Lower leg skin (tissue), 4 donors: Measurements from ENCODE around the gene CSMD2. TPM values are rescaled to one million over a fixed set of nuclear protein-coding genes. Genes with fewer than 3 reads are reported as not detected.

Experiments
- DNase-seq, 2 donors: peaks; one replicate each; pipeline ENCODE4 v3.0.0-alpha.2; 2019; ENCODE audit warnings: low spot score in 2 of 2
- H3K4me3 ChIP-seq: fragments of 200-600 bp; sonication (generic); 2 replicates; pipeline ENCODE4 v1.5.1; 2017; ENCODE audit warnings: mild to moderate bottlenecking, low read depth; ENCODE audit not compliant: poor library complexity, severe bottlenecking
- POLR2A ChIP-seq, 2 donors: fragments of 450-650 bp; IDR thresholded peaks; one replicate each; pipeline ENCODE4 v1.6.1; 2016 to 2017; ENCODE audit warnings: antibody characterized with exemption in 2 of 2, mild to moderate bottlenecking in 1 of 2, moderate library complexity in 1 of 2
- WGBS, 2 donors: methylation state at CpG; one replicate each; pipeline ENCODE4 v1.1.5; 2018; 5-methylcytosine and 5-hydroxymethylcytosine counted together
- intact Hi-C: fragments of 100-400 bp; cut with DNase I; formaldehyde crosslinking; loops from one replicate; pipeline ENCODE4 v1.15.0; 2023; ENCODE audit warnings: low total_unique reads
- total RNA-seq, 4 donors: library from RNA; depleted of rRNA; stranded (reverse); fragments of >200 nt; gene quantifications; one replicate each; pipeline ENCODE4 v1.1.0, GENCODE V29; 2016
- TF ChIP-seq, protein P1 (sequence below), 3 donors: fragments of 450-650 bp; IDR thresholded peaks; one replicate each; pipeline ENCODE4 v1.5.1; 2016; ENCODE audit warnings: antibody characterized with exemption in 3 of 3, mild to moderate bottlenecking in 3 of 3, moderate library complexity in 2 of 3

Gene CSMD2
- total RNA-seq, 4 donors from 2014 or later: 0.11 to 1.0 TPM; not detected in 2

DNA sequence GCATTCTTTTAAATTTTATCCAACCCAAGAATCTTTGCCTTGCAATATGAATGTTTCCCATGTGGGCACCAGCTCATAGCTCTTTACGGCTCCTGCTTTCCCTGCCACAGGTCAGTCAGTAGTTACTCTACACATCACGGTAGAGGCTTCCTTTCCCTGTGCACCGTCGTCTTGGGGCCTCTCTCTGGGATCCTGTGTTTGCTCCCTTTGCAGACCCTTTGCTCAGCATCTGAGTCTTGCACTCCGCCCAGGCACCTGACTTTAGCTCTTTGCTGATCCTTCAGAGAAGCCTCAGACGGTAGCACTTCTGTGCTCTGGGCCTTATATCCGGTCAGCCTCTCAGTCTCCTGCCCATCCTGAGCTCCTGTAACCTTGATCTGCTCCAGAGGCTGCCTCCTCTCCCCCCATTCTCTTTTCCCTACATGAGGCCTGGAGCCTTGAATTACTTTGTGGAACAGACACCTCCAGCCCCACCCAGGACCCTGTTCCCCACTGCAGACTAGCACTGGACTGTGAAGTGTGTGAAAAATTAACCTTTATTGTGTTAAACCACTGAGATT lies 484.7 kb downstream of the CSMD2 start:
- 89 to 92% methylated on average over 7 of the region's 7 CpGs for WGBS, 2 donors
- H3K4me3 ChIP-seq: no peak overlapping the region
- no peak for DNase-seq
- TF ChIP-seq POLR2A (IDR thresholded peaks at IDR 0.05): no peak
- TF ChIP-seq, protein P1, sequence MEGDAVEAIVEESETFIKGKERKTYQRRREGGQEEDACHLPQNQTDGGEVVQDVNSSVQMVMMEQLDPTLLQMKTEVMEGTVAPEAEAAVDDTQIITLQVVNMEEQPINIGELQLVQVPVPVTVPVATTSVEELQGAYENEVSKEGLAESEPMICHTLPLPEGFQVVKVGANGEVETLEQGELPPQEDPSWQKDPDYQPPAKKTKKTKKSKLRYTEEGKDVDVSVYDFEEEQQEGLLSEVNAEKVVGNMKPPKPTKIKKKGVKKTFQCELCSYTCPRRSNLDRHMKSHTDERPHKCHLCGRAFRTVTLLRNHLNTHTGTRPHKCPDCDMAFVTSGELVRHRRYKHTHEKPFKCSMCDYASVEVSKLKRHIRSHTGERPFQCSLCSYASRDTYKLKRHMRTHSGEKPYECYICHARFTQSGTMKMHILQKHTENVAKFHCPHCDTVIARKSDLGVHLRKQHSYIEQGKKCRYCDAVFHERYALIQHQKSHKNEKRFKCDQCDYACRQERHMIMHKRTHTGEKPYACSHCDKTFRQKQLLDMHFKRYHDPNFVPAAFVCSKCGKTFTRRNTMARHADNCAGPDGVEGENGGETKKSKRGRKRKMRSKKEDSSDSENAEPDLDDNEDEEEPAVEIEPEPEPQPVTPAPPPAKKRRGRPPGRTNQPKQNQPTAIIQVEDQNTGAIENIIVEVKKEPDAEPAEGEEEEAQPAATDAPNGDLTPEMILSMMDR (IDR thresholded peaks at IDR 0.05): no peak
- intact Hi-C loops: no loop called here

DNA sequence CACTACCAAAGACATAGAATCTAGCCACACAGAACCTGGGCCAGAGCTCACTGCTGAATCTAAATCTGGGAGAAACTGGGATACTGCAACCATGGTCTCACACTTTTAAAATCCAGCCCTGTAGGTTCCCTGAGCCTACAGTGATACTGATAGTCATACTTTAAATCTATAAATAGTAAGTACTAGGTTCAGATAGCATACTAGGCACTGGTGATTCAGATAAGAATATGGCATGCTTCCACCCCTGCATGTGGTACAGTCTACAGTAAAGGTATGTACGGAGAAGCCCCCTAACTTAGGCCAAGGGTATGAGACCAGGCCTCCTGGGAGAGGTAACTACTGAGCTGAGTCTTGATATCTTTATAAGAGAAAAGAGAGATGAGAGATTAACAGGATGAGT lies 494.5 kb downstream of the CSMD2 start:
- 87 to 88% methylated on average over 1 of the region's 1 CpG for WGBS, 2 donors
- intact Hi-C loops: no loop called here
- no peak for DNase-seq
- H3K4me3 ChIP-seq: no peak overlapping the region
- TF ChIP-seq, protein P1 (IDR thresholded peaks at IDR 0.05): no peak
- TF ChIP-seq POLR2A (IDR thresholded peaks at IDR 0.05): no peak

DNA sequence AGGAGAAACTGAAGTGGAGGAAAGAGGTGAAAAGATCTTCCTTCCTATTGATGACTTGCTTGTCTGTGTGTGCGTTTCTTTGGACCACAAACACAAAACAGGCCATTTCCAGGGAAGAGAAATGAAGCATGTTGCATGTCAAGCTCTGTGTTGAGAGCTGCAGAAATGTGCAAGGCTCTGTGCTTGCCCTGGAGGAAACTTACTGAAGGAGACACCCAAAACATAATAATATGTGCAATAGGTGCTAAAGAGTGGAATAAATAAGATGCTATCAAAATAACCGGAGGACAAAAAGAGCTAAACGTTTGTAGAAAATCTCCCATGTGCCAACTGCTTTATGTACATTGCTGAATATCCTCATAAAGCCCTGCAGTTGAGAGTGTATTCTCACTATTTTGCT lies 496.3 kb downstream of the CSMD2 start:
- no peak overlapping the region for H3K4me3 ChIP-seq
- DNase-seq: no peak
- no peak for TF ChIP-seq POLR2A (IDR thresholded peaks at IDR 0.05)
- TF ChIP-seq, protein P1 (IDR thresholded peaks at IDR 0.05): no peak
- intact Hi-C loops: no loop called here
- 54 to 61% methylated on average over 3 of the region's 3 CpGs for WGBS, 2 donors

DNA sequence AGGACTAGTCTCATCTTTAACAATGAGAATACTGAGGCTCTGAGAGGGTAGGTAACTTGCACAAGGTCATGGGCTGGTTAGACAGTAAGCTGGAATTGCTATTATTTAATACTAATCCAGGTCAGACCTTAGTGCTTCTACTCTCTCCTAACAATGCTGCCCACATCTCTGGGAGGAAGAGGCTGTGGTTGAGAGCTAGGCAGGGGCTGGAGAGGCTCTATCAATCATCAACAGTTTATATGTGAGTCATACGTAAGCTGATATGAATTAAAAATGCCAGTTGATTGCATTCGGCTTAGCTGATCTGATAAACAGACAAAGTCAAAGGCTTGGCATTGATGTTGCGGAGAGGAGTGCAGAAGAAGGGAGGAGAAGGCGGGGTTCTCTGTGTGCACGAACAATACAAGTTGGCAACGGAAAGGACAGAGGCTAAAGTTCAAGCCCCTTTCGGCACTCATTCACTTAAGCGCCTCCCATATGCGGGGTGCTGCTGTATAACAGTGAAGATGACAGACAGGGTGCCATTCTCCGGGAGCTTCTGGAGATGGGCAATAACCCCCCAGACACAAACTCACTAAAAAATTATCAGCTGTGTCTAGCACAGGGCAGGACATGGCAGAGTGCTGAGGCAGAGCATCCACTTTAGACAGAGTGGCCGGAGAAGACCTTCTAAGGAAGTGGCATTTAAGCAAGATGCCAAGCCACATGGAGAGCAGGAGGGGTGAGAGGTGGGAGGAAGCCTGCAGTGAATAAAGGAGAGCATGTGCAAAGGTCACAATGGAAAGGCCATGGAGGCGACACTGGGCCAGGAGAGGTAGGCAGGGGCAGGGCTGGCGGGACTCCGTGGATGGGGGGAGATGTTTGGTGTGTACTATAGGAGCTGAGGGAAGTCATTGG lies 497.4 kb downstream of the CSMD2 start:
- intact Hi-C loops: no loop called here
- H3K4me3 ChIP-seq: no peak overlapping the region
- TF ChIP-seq, protein P1 (IDR thresholded peaks at IDR 0.05): no peak
- TF ChIP-seq POLR2A (IDR thresholded peaks at IDR 0.05): no peak
- WGBS, 2 donors: 65 to 81% methylated on average over 14 of the region's 14 CpGs
- DNase-seq: no peak

- no peak overlapping the region for H3K4me3 ChIP-seq
- TF ChIP-seq, protein P1 (IDR thresholded peaks at IDR 0.05): no peak
- TF ChIP-seq POLR2A (IDR thresholded peaks at IDR 0.05): no peak
- intact Hi-C loops: no loop called here
- WGBS, 2 donors: 86 to 88% methylated on average over 5 of the region's 5 CpGs
- no peak for DNase-seq
These were observed 498.4 kb downstream of the CSMD2 start for GRCh38 chr1:33666616-33667015.
